ENCODE results near the gene MINK1.

MINK1 gene

GRCh38 chr17:4850246-4850645 is 17.1 kb downstream of the MINK1 start:
- Histone ChIP-seq H3K9ac (ENCODE audit: low read length) (no peak overlapping the region), H3K14ac (ENCODE audit: low read length) (no peak overlapping the region), H2AK5ac (ENCODE audit: low read length) (no peak overlapping the region), H4K8ac (ENCODE audit: low read depth, low read length) (peak overlapping the region; percentile 3), H2AFZ (ENCODE audit: insufficient read depth, low read length, poor library complexity) (no peak overlapping the region), H3K27me3 (ENCODE audit: insufficient read depth, low read length) (no peaks in the 10 kb centered on the region), H3K18ac (ENCODE audit: low read length) (no peak overlapping the region), H3K9me3 (ENCODE audit: insufficient read depth, low read depth, low read length) (no peaks in the 10 kb centered on the region), H3K79me2 (ENCODE audit: control insufficient read depth, insufficient read depth, low read length, poor library complexity) (peaks cover 20% of the 10 kb centered on the region), H3K23ac (ENCODE audit: low read length) (no peak overlapping the region), H3K4ac (ENCODE audit: low read depth, low read length) (peak overlapping the region; percentile 77), H2BK12ac (ENCODE audit: low read length) (no peak overlapping the region), H3K4me2 (ENCODE audit: low read length) (peak overlapping the region; percentile 20), H3K36me3 (ENCODE audit: control insufficient read depth in 1 of 2, insufficient read depth in 2 of 2, low read length in 2 of 2) (no peaks in the 10 kb centered on the region), H2BK5ac (ENCODE audit: low read depth, low read length, poor library complexity) (peak overlapping the region; percentile 87), H3K79me1 (ENCODE audit: low read length) (peaks cover 51% of the 10 kb centered on the region), H4K91ac (ENCODE audit: low read depth, low read length) (peak overlapping the region; percentile 13), H3K4me1 (ENCODE audit: control insufficient read depth in 1 of 2, insufficient read depth in 2 of 2, low read length in 2 of 2) (peaks cover 40 to 71% of the 10 kb centered on the region in 2 experiments), H4K12ac (ENCODE audit: low read depth, low read length) (no peak overlapping the region), H2BK120ac (ENCODE audit: insufficient read depth, low read length, poor library complexity) (peak overlapping the region; percentile 82), H3K27ac (ENCODE audit: low read depth, low read length) (peak overlapping the region; percentile 90), H3K4me3 (ENCODE audit: low read depth, low read length) (no peak overlapping the region)
- peak; percentile 66 to 76 for DNase-seq
- WGBS (ENCODE audit: extremely low coverage, insufficient coverage, insufficient read length): no CpG with 5 or more reads among the region's 2 CpGs

GRCh38 chr17:4851084-4851483 is 17.9 kb downstream of the MINK1 start:
- DNase-seq: peak in 1 of 2 donors; percentile 64
- H3K27me3 ChIP-seq (ENCODE audit: insufficient read depth, low read length): no peaks in the 10 kb centered on the region
- H3K9me3 ChIP-seq (ENCODE audit: insufficient read depth, low read depth, low read length): no peaks in the 10 kb centered on the region
- H2AFZ ChIP-seq (ENCODE audit: insufficient read depth, low read length, poor library complexity): peak overlapping the region; percentile 8
- peak overlapping the region; percentile 13 for H3K18ac ChIP-seq (ENCODE audit: low read length)
- H4K91ac ChIP-seq (ENCODE audit: low read depth, low read length): peak overlapping the region; percentile 49
- H3K36me3 ChIP-seq (ENCODE audit: control insufficient read depth in 1 of 2, insufficient read depth in 2 of 2, low read length in 2 of 2): no peaks in the 10 kb centered on the region
- peak overlapping the region; percentile 77 for H3K4ac ChIP-seq (ENCODE audit: low read depth, low read length)
- peak overlapping the region; percentile 82 for H2BK120ac ChIP-seq (ENCODE audit: insufficient read depth, low read length, poor library complexity)
- H2BK5ac ChIP-seq (ENCODE audit: low read depth, low read length, poor library complexity): peak overlapping the region; percentile 79
- H3K4me2 ChIP-seq (ENCODE audit: low read length): peak overlapping the region; percentile 4
- peak overlapping the region; percentile 90 for H3K27ac ChIP-seq (ENCODE audit: low read depth, low read length)
- H3K9ac ChIP-seq (ENCODE audit: low read length): no peak overlapping the region
- no peak overlapping the region for H4K12ac ChIP-seq (ENCODE audit: low read depth, low read length)
- H2AK5ac ChIP-seq (ENCODE audit: low read length): peak overlapping the region; percentile 98
- peak overlapping the region; percentile 3 for H4K8ac ChIP-seq (ENCODE audit: low read depth, low read length)
- H3K79me2 ChIP-seq (ENCODE audit: control insufficient read depth, insufficient read depth, low read length, poor library complexity): peaks cover 20% of the 10 kb centered on the region
- H3K4me1 ChIP-seq (ENCODE audit: control insufficient read depth in 1 of 2, insufficient read depth in 2 of 2, low read length in 2 of 2): peaks cover 43 to 72% of the 10 kb centered on the region in 2 experiments
- peaks cover 53% of the 10 kb centered on the region for H3K79me1 ChIP-seq (ENCODE audit: low read length)
- no CpG with 5 or more reads among the region's 3 CpGs for WGBS (ENCODE audit: extremely low coverage, insufficient coverage, insufficient read length)
- H3K4me3 ChIP-seq (ENCODE audit: low read depth, low read length): no peak overlapping the region
- H3K23ac ChIP-seq (ENCODE audit: low read length): no peak overlapping the region
- peak overlapping the region; percentile 12 for H3K14ac ChIP-seq (ENCODE audit: low read length)
- peak overlapping the region; percentile 55 for H2BK12ac ChIP-seq (ENCODE audit: low read length)

GRCh38 chr17:4852567-4853207 is 19.5 kb downstream of the MINK1 start:
- Histone ChIP-seq H4K91ac (ENCODE audit: low read depth, low read length) (peak overlapping the region; percentile 95), H2BK12ac (ENCODE audit: low read length) (peak overlapping the region; percentile 9), H3K4ac (ENCODE audit: low read depth, low read length) (peak overlapping the region; percentile 2), H3K14ac (ENCODE audit: low read length) (peak overlapping the region; percentile 53), H3K27me3 (ENCODE audit: insufficient read depth, low read length) (no peaks in the 10 kb centered on the region), H3K27ac (ENCODE audit: low read depth, low read length) (peak overlapping the region; percentile 95), H2BK5ac (ENCODE audit: low read depth, low read length, poor library complexity) (no peak overlapping the region), H3K4me3 (ENCODE audit: low read depth, low read length) (no peak overlapping the region), H2AFZ (ENCODE audit: insufficient read depth, low read length, poor library complexity) (no peak overlapping the region), H4K8ac (ENCODE audit: low read depth, low read length) (no peak overlapping the region), H3K23ac (ENCODE audit: low read length) (no peak overlapping the region), H3K79me2 (ENCODE audit: control insufficient read depth, insufficient read depth, low read length, poor library complexity) (peaks cover 21% of the 10 kb centered on the region), H2BK120ac (ENCODE audit: insufficient read depth, low read length, poor library complexity) (peak overlapping the region; percentile 20), H3K79me1 (ENCODE audit: low read length) (peaks cover 64% of the 10 kb centered on the region), H3K36me3 (ENCODE audit: control insufficient read depth in 1 of 2, insufficient read depth in 2 of 2, low read length in 2 of 2) (peaks cover 0 to 2% of the 10 kb centered on the region in 2 experiments), H3K18ac (ENCODE audit: low read length) (peak overlapping the region; percentile 16), H3K4me2 (ENCODE audit: low read length) (no peak overlapping the region), H2AK5ac (ENCODE audit: low read length) (peak overlapping the region; percentile 45), H3K9me3 (ENCODE audit: insufficient read depth, low read depth, low read length) (no peaks in the 10 kb centered on the region), H3K9ac (ENCODE audit: low read length) (no peak overlapping the region), H3K4me1 (ENCODE audit: control insufficient read depth in 1 of 2, insufficient read depth in 2 of 2, low read length in 2 of 2) (peaks cover 55 to 74% of the 10 kb centered on the region in 2 experiments), H4K12ac (ENCODE audit: low read depth, low read length) (no peak overlapping the region)
- peak in 1 of 2 donors; percentile 28 for DNase-seq

GRCh38 chr17:4853208-4853671 is 20.1 kb downstream of the MINK1 start:
- peak overlapping the region; percentile 60 for H3K9ac ChIP-seq (ENCODE audit: low read length)
- H3K4me1 ChIP-seq (ENCODE audit: control insufficient read depth in 1 of 2, insufficient read depth in 2 of 2, low read length in 2 of 2): peaks cover 52 to 74% of the 10 kb centered on the region in 2 experiments
- peak overlapping the region; percentile 95 for H4K91ac ChIP-seq (ENCODE audit: low read depth, low read length)
- H2AK5ac ChIP-seq (ENCODE audit: low read length): peak overlapping the region; percentile 97
- WGBS (ENCODE audit: extremely low coverage, insufficient coverage, insufficient read length): no CpG with 5 or more reads among the region's 2 CpGs
- no peak for DNase-seq
- peak overlapping the region; percentile 98 for H2BK12ac ChIP-seq (ENCODE audit: low read length)
- no peaks in the 10 kb centered on the region for H3K9me3 ChIP-seq (ENCODE audit: insufficient read depth, low read depth, low read length)
- no peak overlapping the region for H3K4me3 ChIP-seq (ENCODE audit: low read depth, low read length)
- no peaks in the 10 kb centered on the region for H3K27me3 ChIP-seq (ENCODE audit: insufficient read depth, low read length)
- peaks cover 62% of the 10 kb centered on the region for H3K79me1 ChIP-seq (ENCODE audit: low read length)
- H2BK5ac ChIP-seq (ENCODE audit: low read depth, low read length, poor library complexity): peak overlapping the region; percentile 97
- peak overlapping the region; percentile 89 for H4K8ac ChIP-seq (ENCODE audit: low read depth, low read length)
- peak overlapping the region; percentile 83 for H3K4ac ChIP-seq (ENCODE audit: low read depth, low read length)
- peak overlapping the region; percentile 71 for H4K12ac ChIP-seq (ENCODE audit: low read depth, low read length)
- no peak overlapping the region for H3K4me2 ChIP-seq (ENCODE audit: low read length)
- peak overlapping the region; percentile 95 for H3K27ac ChIP-seq (ENCODE audit: low read depth, low read length)
- peak overlapping the region; percentile 94 for H3K14ac ChIP-seq (ENCODE audit: low read length)
- H3K36me3 ChIP-seq (ENCODE audit: control insufficient read depth in 1 of 2, insufficient read depth in 2 of 2, low read length in 2 of 2): peaks cover 0 to 2% of the 10 kb centered on the region in 2 experiments
- H3K23ac ChIP-seq (ENCODE audit: low read length): no peak overlapping the region
- peaks cover 18% of the 10 kb centered on the region for H3K79me2 ChIP-seq (ENCODE audit: control insufficient read depth, insufficient read depth, low read length, poor library complexity)
- peak overlapping the region; percentile 96 for H2BK120ac ChIP-seq (ENCODE audit: insufficient read depth, low read length, poor library complexity)
- H3K18ac ChIP-seq (ENCODE audit: low read length): peak overlapping the region; percentile 93
- H2AFZ ChIP-seq (ENCODE audit: insufficient read depth, low read length, poor library complexity): peak overlapping the region; percentile 39

Data from trophoblast cell (in vitro differentiated cells and primary cell).